Esophagus muscularis mucosa (tissue), 4 donors: ENCODE measurements around the gene EPPIN. TPM values are rescaled to one million over a fixed set of nuclear protein-coding genes. Genes with fewer than 3 reads are reported as not detected.
"Not testable (repeated sequence)": the region's sequence is repeated elsewhere in the genome, so short reads cannot be mapped to it uniquely, and the experiment has no call there.

ENCODE experiments used
- DNase-seq: peaks from one replicate; pipeline ENCODE4 v3.0.0-alpha.2; 2017; ENCODE audit errors: extremely low spot score
- H3K27ac ChIP-seq, 4 donors: fragments of 200-600 bp; sonication (generic); replicated peaks in 1 of 4; 1 replicate in 3 of 4; 2 replicates in 1 of 4; pipeline ENCODE4 v1.5.1; 2016 to 2019; ENCODE audit warnings: mild to moderate bottlenecking in 1 of 4
- H3K27me3 ChIP-seq, 4 donors: fragments of 200-600 bp; sonication (generic); one replicate each; pipeline versions ENCODE4 v1.5.1 to v1.6.0; 2016 to 2019
- H3K36me3 ChIP-seq, 4 donors: fragments of 200-600 bp; sonication (generic); one replicate each; pipeline ENCODE4 v1.5.1; 2016 to 2019
- H3K4me1 ChIP-seq, 4 donors: fragments of 200-600 bp; sonication (generic); one replicate each; pipeline ENCODE4 v1.5.1; 2016 to 2019
- H3K4me3 ChIP-seq, 4 donors: fragments of 200-600 bp; sonication (generic); 1 replicate in 2 of 4; 2 replicates in 2 of 4; pipeline ENCODE4 v1.5.1; 2016 to 2019; ENCODE audit warnings: mild to moderate bottlenecking in 4 of 4, moderate library complexity in 1 of 4
- H3K9me3 ChIP-seq, 4 donors: fragments of 200-600 bp; sonication (generic); 1 replicate in 3 of 4; 2 replicates in 1 of 4; pipeline ENCODE4 v1.5.1; 2016 to 2019
- CTCF ChIP-seq, 3 experiments: fragments of 200-600 bp in 2 of 3; fragments of 450-650 bp in 1 of 3; sonication (generic) in 2 of 3; IDR thresholded peaks; one replicate each; pipeline ENCODE4 v1.5.1; 2017 to 2019; ENCODE audit warnings: antibody characterized with exemption in 3 of 3, mild to moderate bottlenecking in 2 of 3, moderate library complexity in 1 of 3
- EP300 ChIP-seq: sonication (generic); formaldehyde crosslinking; IDR thresholded peaks from one replicate; pipeline ENCODE4 v1.6.1; 2017; ENCODE audit warnings: antibody characterized with exemption
- POLR2A ChIP-seq: fragments of 450-650 bp; IDR thresholded peaks from one replicate; pipeline ENCODE4 v1.6.1; 2017; ENCODE audit warnings: antibody characterized with exemption, moderate library complexity, mild to moderate bottlenecking, low read depth
- POLR2AphosphoS5 ChIP-seq, 2 donors: sonication (generic); formaldehyde crosslinking; IDR thresholded peaks; one replicate each; pipeline ENCODE4 v1.6.1; 2017; ENCODE audit warnings: antibody characterized with exemption in 2 of 2
- WGBS: methylation state at CpG from one replicate; pipeline ENCODE4 v1.1.5; 2018; 5-methylcytosine and 5-hydroxymethylcytosine counted together
- intact Hi-C: fragments of 100-400 bp; cut with DNase I; formaldehyde crosslinking; loops from one replicate; pipeline ENCODE4 v1.15.1; 2023
- total RNA-seq, 4 donors: library from RNA; depleted of rRNA; stranded (reverse); fragments of >200 nt; gene quantifications; one replicate each; pipeline versions ENCODE4 v1.1.0 to v1.2.1, GENCODE V29; 2016

The EPPIN gene
- total RNA-seq, 4 donors from 2014 or later: not detected

GRCh38 chr20:45589725-45590124 lies 42.5 kb upstream of the EPPIN start:
- WGBS: 60% methylated on average over 1 of the region's 1 CpG
- intact Hi-C loops: no loop called here
- no peak for DNase-seq
- Histone ChIP-seq H3K4me1 (no peaks in the 10 kb centered on the region), H3K36me3 (no peaks in the 10 kb centered on the region), H3K4me3 (no peak overlapping the region), H3K27ac (no peak overlapping the region), H3K9me3 (peaks cover 0 to 7% (median 0%) of the 10 kb centered on the region in 4 donors), H3K27me3 (peaks cover 0 to under 1% (median 0%) of the 10 kb centered on the region in 4 donors)
- no peak for TF ChIP-seq POLR2AphosphoS5 (IDR thresholded peaks at IDR 0.05)
- no peak for TF ChIP-seq CTCF (IDR thresholded peaks at IDR 0.05)
- TF ChIP-seq EP300: no peak
- TF ChIP-seq POLR2A: no peak

- Histone ChIP-seq H3K9me3 (peaks cover 0 to 7% (median 0%) of the 10 kb centered on the region in 4 donors), H3K4me1 (no peaks in the 10 kb centered on the region), H3K36me3 (no peaks in the 10 kb centered on the region), H3K4me3 (no peak overlapping the region), H3K27ac (no peak overlapping the region), H3K27me3 (peaks cover 0 to 7% (median 0%) of the 10 kb centered on the region in 4 donors)
- DNase-seq: no peak
- WGBS: 68% methylated on average over 2 of the region's 2 CpGs
- intact Hi-C loops: no loop called here
- TF ChIP-seq POLR2A: no peak
- TF ChIP-seq EP300: no peak
- TF ChIP-seq CTCF (IDR thresholded peaks at IDR 0.05): no peak
- no peak for TF ChIP-seq POLR2AphosphoS5 (IDR thresholded peaks at IDR 0.05)
Measured at GRCh38 chr20:45588800-45589199, 41.6 kb upstream of the EPPIN start.

- WGBS: 79% methylated on average over 5 of the region's 5 CpGs
- peaks cover 0 to 15% (median 0%) of the 10 kb centered on the region in 4 donors for H3K27me3 ChIP-seq
- DNase-seq, H3K9me3 ChIP-seq, H3K4me3 ChIP-seq, H3K36me3 ChIP-seq, H3K4me1 ChIP-seq, intact Hi-C loops, H3K27ac ChIP-seq: not testable (repeated sequence)
Measured at GRCh38 chr20:45585986-45586385, 38.8 kb upstream of the EPPIN start.

- WGBS: 78% methylated on average over 5 of the region's 5 CpGs
- DNase-seq, intact Hi-C loops, H3K4me3 ChIP-seq, H3K27ac ChIP-seq, H3K9me3 ChIP-seq, H3K36me3 ChIP-seq, H3K4me1 ChIP-seq: not testable (repeated sequence)
- H3K27me3 ChIP-seq: peaks cover 0 to 15% (median 0%) of the 10 kb centered on the region in 4 donors
Measured at GRCh38 chr20:45584294-45584693, 37.1 kb upstream of the EPPIN start.

- TF ChIP-seq CTCF (IDR thresholded peaks at IDR 0.05) (no peak), POLR2A (no peak)
- no peak for DNase-seq
- Histone ChIP-seq H3K4me1 (no peaks in the 10 kb centered on the region), H3K27ac (no peak overlapping the region), H3K36me3 (no peaks in the 10 kb centered on the region), H3K4me3 (no peak overlapping the region), H3K9me3 (no peaks in the 10 kb centered on the region), H3K27me3 (peaks cover 0 to 15% (median 0%) of the 10 kb centered on the region in 4 donors)
- WGBS: 78% methylated on average over 3 of the region's 3 CpGs
- intact Hi-C loops: no loop called here
Measured at GRCh38 chr20:45583502-45583901, 36.3 kb upstream of the EPPIN start.

- no peak for TF ChIP-seq EP300
- no peak for TF ChIP-seq POLR2A
- TF ChIP-seq CTCF (IDR thresholded peaks at IDR 0.05): no peak
- TF ChIP-seq POLR2AphosphoS5 (IDR thresholded peaks at IDR 0.05): no peak
- intact Hi-C loops: no loop called here
- no peak for DNase-seq
Measured at GRCh38 chr20:45581702-45582101, 34.5 kb upstream of the EPPIN start.

More at GRCh38 chr20:45581702-45582101, 34.5 kb upstream of the EPPIN start:
- H3K27ac ChIP-seq: no peak overlapping the region
- no peaks in the 10 kb centered on the region for H3K4me1 ChIP-seq
- H3K36me3 ChIP-seq: no peaks in the 10 kb centered on the region
- no peak overlapping the region for H3K4me3 ChIP-seq
- no peaks in the 10 kb centered on the region for H3K9me3 ChIP-seq
- peaks cover 0 to 15% (median 0%) of the 10 kb centered on the region in 4 donors for H3K27me3 ChIP-seq
